DMS 273 (cell line): Measurements from ENCODE around the gene ARMC6.
A peak's percentile ranks its signal among the peaks of the same experiment; 100 is the strongest.

Source experiments
- DNase-seq: peaks from one replicate; lab custom pipeline; 2025; ENCODE audit not compliant: unreplicated experiment; lab: John Stamatoyannopoulos, UW

ARMC6 gene

DNA sequence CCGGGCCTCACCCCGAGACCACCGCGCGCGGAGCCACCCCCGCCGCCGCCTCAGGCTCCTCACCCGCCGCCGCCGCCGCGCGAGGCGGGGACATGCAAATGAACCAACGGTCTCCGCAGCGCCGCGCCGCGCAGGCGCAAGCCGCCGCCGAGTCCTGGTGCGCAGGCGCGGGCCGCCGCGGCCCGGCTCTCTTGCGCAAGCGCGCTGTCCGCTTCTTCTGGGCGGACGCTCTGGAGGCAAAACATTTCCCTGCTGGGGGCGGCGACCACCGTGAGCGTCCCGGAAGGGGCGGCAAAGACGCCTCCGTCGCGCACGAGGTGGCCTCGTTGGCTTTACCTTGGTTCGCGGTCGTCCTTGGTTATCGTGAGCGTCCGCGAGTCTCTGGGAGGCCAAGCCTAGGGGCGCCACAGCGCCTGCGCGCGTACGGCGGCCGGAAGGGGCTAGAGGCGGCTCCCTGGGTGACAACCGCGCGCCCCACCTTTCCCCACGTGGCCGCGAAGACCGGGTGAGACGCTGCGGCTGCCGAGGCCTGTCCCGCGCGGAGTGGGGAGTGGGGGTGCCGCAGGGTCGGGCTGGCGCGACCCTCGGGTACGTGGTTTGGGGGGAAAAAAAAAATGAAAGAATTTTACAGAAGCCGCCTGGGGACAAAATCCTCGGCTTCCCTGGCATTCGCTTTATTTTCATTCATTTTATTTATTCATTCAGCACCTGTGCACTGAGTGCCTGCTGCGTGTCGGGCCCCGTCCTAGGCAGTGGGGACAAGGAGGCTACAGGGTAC lies at the start of gene ARMC6, which contains the start of gene SUGP2:
Gene ARMC6, plus strand, starts transcription at position 178 of the 778 bp plus-strand sequence. CDS start 607 bp downstream, outside the sequence.
Gene SUGP2, minus strand, starts transcription at position 92 of the 778 bp plus-strand sequence. CDS start 2,446 bp downstream, outside the sequence.
- peak; percentile 99 for DNase-seq

- no peak for DNase-seq
Measured at GRCh38 chr19:18984251-18984650, 49.2 kb upstream of the ARMC6 start.

DNA sequence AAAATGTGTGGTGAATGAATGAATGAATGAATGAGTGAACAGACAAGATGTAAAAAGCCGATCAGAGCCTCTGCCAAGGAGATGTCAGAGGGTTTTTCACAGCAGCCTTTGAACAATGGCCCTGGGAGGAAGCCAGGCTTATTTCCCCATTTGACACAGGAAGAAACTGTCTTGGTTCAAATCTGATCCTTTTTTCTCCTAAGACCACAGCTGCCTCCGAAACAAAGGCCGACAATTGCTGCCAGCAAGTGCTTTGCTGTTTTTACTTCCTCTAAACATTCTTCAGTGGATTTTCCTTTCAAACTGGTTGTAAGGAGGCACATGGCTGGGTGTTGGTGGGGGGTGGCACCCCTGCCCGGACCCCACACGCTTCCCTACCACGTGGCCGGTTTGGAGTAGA lies 48.1 kb upstream of the ARMC6 start:
- DNase-seq = no peak

GRCh38 chr19:18987456-18987855 lies 45.9 kb upstream of the ARMC6 start:
- DNase-seq = no peak

- no peak for DNase-seq
Measured at GRCh38 chr19:18989316-18989715, 44.1 kb upstream of the ARMC6 start.

DNA sequence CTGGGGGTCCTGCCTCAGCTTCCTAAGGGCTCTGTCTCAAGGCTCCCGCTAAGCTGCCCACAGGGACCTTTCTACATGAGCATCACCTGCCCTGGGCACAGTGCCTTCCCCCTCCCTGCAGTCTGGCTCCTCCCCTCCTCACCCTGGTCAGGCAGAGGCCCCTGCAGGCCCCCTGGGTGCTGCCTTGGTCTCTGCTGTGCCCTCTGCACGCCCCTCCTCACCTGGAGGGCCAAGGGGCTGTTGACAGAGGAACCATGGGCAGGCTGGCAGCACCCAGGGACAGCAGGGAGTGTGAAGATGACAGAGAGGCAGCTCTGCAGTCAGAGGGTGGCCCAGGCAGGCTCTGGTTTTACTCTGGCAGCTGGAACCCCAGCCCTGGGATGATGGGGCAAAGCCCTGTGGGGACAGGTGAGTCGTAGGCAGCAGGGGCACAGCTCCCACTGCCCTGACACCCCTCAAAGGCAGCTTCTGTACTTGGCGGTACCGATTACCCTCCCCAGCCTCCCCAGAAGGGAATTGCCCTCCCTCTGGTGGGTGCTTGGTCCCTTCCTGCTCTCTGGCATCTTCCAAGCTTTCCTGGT lies 43.2 kb upstream of the ARMC6 start:
- no peak for DNase-seq

DNA sequence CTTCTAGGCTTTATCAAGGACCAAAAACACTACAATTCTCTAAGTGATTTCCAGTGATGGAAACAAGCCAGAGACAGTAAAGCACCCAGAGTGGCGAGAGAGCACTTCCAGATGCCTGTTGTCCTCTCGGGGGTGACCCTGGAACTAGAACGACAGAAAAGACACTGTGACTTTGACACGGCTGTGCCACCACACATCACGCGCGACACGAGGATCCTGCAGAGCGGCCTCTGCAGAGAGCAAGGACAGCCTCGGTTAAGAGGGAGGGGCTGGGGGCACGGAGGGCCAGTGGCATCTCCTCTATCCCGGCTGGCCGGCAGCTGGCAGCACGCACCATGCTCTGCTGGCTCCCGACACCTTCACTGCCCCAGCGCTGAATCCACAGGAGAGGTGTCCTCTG lies 42.4 kb upstream of the ARMC6 start:
- no peak for DNase-seq

- no peak for DNase-seq
Measured at GRCh38 chr19:18991468-18991867, 41.9 kb upstream of the ARMC6 start.

DNA sequence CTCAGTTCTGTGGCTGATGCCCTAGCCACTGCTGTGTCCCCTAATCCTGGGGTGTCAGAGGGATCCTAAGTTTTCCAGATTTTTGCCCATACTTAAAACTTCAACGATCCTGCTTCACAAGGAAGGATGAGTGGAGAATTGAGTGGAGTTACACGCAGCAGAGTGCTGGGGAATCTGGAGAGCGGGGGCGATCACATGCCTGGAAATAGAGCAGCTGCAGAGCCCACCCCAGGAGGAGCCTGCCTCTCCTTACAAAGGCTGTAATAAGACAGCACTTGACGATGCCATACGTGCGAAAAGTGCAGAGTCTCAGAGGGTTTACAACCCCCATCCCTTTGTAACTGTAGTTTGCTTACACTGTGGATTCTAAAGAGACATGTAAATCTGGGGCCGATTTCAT lies 40.7 kb upstream of the ARMC6 start:
- DNase-seq = no peak

DNA sequence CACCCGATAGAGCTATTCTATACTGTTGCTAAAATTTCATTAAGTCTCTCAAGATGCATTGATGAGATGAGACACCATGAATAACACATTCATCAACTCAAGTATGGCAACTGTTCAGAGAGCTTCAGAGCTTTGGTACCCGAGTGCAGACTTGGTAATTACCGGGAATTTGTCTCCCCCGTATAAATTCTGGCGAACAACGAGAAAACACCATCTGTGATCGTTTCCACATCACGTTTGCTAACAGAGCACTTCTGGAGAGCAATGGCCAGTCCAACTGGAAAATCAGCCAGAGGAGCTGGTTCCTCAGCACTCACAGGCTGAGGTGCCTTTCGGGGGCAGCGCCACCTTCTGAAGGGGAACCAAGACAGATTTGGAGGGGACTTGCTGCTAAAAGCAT lies 40.3 kb upstream of the ARMC6 start:
- peak; percentile 71 for DNase-seq

- peak; percentile 96 for DNase-seq
Measured at GRCh38 chr19:18995804-18996241, 37.6 kb upstream of the ARMC6 start.

- no peak for DNase-seq
Measured at GRCh38 chr19:18996351-18996750, 37.1 kb upstream of the ARMC6 start.

DNA sequence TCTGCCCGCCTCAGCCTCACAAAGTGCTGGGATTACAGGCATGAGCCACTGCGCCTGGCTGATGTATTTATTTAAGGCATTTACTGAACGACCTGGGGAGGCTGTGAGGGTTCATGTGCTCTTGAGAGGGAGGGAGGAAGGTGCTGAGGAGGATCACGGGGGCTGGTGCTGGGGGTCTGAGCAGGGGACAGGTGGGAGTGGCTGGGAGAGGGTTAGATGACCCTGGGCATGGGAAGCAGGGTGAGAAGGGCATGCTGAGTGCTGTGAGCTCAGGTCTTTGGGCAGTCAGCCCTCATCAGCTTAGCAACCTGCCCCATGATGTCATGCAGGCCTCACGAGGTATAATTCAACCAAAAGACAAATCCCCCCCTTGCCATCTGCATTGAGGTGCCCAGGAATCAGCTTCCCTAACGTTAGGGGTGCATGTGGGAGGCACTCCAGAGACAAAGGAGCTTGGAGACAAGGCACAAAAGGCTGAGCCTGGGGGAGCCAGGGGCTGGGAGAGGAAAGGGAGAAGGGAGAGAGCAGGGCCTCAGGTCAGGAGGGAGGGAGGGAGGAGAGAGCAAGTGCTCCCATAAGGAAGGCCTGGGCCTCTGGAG lies 36.5 kb upstream of the ARMC6 start:
- DNase-seq = no peak

GRCh38 chr19:18998276-18998675 lies 35.1 kb upstream of the ARMC6 start:
- DNase-seq = no peak

DNA sequence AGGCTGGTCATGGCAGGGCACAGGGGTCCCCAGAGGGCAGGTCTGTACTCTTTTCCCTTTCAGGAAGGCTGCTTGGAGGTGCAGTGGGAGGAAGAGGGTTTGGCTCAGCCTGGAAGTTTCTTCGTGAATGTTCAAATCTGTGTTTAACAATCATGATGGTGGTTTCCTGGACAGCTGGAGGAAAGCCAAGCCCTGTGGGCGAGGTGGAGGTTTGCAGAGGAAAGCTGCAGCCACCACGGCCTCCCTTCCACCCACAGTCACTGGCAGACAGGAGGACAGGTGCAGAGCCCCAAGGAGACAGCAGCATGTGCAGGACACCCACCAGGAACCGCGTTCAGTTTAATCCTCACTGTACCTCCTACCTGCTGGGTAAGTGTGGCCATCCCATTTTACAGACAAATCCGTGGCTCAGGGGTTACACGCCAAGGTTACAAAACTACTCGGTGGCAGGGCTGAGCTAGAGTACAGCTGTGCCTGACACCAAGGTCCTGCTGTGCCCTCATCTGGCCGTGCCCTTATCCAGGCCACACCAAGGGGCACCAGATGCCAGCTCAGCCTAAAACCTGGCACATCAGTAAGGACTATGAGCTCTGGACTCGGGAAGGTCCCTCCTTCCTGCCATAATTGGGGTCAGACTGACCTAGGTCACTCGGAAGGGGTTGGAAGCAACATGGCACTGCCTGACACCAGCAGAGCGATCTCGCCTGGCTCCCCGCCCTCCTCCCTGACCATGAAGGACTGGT lies 34.2 kb upstream of the ARMC6 start:
- no peak for DNase-seq

DNA sequence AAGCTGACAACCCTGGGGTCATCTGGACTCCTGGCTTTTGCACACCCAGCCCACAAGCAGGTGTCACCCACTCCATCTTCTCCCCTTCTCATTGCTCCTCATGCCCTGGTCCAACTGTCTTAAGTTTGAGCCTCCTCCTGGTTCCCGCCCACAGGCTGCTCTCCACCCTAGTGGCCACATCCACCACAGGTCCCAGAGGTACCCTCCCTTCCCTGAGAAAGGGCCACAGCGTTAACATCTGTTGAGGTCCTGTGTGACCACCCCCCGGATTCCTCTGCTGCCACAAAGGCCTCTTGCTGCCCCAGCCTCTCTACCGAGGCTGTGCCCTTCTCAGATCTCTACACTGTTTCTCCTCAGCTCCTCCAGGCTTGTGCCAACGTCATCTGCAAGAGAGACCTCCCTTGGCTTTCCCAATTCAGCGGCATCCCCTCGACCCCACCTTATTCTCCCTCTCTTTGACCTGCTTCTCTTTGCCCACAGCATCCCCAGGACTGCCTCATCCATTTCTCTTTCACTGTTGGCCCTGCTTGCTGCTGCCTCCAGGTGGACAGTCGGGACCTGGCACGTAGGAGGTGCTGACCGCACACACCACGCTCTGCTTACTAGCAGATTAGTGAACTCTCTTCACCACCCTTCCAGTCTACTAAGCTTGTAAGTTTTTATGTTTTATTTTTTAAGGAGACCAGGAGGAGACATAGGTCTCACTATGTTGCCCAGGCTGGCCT lies 33.3 kb upstream of the ARMC6 start:
- DNase-seq = no peak

GRCh38 chr19:19004144-19004543 lies 29.3 kb upstream of the ARMC6 start:
- DNase-seq = no peak

- DNase-seq = no peak
Measured at GRCh38 chr19:19006213-19006612, 27.2 kb upstream of the ARMC6 start.

- DNase-seq = no peak
Measured at GRCh38 chr19:19009951-19010350, 23.5 kb upstream of the ARMC6 start.

GRCh38 chr19:19010551-19010950 lies 22.9 kb upstream of the ARMC6 start:
- DNase-seq = no peak

DNA sequence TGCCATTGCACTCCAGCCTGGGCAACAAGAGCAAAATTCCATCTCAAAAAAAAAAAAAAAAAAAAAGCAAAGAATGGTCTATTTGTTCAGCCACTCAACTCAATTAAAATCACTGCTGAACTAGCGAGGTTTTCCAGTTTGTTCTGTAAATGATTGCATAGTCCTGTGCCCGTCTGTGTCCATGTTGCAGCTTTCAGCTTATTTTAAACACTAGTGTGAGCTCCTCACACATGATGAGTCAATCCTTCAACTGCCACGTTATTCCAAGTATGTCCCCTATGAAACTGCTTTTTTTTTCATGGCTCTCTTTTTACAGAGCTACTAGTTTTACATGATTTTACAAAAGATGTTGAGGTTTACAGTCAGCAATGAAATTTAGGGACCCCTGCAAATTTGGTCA lies 12.3 kb upstream of the ARMC6 start:
- no peak for DNase-seq
